Activated CD4-positive, alpha-beta T cell treated with anti-CD3 and anti-CD28 coated beads, Interleukin-2, Interleukin-4, amounts not matched to agents 100 ng/mL and 50 ng/mL, durations not matched to agents 16 hours and 8 hours (primary cell): ENCODE data around the gene CDON.

Experiments
- DNase-seq: peaks from one replicate; pipeline ENCODE4 v3.0.0-alpha.2; 2020; ENCODE audit warnings: low spot score

Gene CDON

DNA sequence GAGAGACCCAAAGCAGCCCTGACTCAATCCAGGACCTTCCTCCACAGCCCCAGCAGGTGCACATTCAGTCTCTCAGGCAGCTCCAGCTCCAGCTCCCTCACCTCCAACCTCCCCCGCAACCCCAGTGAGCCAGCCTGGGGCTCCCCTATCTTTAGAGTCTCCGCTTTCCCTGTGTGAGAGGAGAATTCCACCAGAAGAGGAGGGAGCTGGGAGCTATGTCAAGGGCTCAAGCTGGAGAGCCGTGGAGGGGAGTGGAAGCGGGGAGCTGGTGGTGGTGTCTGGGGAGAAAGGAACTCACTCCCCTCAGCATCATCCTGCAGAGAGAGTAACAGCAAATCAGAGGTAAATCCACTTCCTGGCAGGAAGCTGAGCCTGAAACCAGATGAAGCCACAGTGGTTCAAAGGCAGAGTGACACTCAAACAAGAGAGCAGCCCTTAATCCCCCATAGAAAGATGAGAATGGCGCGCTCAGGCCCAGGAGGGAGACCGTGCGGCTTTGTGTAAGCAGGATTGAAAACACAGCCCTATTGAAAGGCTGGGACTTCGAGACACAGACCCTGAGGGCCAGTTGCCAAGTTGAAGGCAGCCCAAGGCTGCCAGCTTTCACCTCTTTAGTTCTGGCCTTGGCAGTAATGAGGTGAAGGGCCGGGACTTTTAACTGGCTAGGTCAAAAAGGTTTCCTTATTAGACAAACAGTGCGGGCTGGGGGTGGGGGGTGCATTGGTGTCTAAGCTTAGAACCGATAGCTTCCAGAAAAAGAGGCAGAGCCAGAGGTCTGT is 21.4 kb upstream of the CDON start:
- peak; percentile 55 for DNase-seq

DNA sequence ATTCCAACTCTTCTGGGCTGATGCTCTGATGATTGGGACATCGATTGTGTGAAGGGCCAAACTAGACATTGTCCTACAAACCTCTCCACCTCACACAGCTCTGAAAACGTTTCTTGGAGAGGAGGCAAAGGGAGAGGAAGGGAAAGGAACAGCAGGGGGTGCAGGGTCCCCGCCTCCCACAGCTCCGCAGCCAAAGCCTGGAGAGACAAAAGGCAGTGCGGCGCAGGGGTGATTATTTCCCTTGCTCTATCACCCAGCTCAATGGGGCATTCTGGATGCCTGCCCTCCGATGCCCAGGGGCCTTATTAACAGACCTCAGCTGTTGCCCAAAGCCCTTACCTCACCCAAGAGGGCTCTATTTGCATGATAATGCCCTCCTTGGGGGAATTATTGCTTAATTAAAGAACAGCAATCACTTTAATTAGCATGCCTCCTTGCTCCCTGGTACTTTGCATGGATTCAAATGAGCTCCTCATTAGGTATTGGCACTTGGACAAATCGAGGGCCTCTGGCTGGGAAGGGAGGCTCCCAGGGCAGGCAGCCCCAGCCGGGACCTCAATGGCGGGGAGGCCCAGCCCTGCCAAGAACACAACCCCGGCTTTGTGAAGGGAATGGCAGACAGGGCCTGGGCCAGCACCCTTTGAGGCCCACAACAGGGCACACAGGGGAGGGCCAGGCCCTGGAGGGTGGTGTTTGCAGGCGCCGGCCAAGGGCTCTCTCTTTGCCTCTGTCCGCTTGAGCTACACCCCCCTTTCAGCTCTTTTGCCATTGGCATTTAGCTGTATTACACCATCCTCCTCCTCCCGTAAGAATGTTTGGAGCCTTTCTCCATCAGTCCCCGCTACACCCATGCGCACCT is 19.8 kb upstream of the CDON start:
- no peak for DNase-seq

DNA sequence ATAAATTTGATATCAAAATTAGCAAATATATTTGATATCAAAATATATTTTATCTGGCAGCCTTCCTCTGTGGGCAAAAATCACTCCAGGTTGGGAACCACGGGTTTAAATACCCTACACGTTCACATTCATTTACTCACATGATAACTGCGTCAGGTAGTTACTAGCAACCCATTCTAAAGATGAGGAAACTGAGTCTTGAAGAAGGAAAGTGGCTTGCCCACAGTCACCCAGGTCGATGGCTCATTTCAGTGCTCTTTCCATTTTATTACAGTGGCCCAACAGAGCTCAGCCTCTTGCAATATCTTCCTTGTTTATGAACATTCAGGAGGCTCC is 19.2 kb upstream of the CDON start:
- no peak for DNase-seq

DNA sequence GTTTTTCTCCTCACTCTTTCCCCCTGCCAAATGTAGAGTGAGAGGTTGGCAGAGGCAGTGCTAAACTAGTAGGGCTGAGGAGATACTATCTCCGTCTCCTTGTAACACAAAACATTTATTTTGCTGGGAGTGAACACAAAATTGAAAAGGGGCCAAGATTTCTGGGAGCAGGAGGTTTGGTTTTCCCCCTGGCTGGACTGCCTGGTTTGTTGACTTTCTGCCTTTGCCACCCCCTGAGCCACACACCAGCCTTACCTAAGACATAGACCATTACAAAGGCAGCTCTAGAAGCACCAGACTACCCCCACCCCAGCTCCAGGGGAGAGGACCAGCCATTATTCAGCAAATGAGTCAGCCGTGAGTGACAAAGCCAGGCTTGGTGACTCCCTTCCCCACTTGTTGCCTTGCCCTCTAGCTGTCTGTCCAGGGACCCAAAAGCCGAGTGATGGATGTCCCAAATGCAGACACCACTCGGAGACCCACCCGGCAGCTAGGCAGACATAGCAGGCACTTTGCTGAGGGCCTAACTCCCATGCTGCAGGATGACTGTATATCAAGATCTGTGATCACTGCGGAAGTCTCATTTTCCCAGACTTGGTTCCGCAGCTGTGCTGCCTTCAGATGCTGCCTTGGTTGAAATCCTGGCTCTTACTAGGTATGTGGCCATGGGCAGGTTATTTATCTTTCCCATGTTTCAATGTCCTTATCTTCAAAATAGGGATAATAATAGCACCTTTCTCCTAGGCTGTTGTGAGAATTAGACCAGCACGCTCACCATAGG is 17.7 kb upstream of the CDON start:
- DNase-seq: no peak

DNA sequence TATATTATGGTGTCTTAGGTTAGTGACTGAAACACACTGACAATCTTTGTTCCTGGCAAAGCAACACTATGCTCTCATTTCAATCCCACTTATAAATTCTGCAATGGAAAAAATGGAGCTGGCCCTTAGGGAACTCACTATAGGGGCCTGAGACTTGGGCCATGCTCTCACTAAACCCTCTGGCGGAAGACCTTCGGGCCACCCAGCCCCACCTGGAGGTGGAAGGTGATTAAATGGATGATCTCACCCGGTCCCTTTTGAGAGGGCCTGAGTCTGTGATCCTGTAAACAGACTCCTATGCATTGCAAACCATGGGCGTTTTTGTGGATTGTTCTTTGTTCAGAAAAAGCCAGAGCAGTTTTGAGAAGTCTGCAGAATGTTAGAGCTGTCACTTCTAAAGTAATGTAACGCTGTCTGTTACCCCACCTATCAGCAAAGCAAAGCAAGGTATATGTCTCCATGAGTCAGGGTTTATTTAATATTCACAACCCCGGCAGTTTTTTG is 17.0 kb upstream of the CDON start:
- DNase-seq: no peak

DNA sequence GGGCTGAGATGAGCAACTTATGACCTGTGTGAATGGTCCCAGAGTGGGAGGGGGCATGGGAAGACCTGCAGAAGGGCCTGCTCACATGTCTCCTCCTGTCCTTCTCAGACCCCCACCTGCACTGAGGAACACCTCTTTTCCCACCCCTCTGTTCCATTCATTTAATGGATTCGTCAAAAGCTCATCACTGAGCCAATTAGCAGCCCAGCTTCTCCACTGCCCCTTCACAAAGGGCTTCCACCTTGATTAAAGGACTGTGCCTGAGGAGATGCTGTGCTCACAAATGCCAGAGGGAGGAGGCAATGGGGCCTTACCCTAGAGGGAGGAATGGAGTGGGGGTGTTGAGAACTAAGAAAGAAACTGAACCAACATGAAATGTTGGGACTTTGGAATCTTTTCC is 14.0 kb upstream of the CDON start:
- no peak for DNase-seq

DNA sequence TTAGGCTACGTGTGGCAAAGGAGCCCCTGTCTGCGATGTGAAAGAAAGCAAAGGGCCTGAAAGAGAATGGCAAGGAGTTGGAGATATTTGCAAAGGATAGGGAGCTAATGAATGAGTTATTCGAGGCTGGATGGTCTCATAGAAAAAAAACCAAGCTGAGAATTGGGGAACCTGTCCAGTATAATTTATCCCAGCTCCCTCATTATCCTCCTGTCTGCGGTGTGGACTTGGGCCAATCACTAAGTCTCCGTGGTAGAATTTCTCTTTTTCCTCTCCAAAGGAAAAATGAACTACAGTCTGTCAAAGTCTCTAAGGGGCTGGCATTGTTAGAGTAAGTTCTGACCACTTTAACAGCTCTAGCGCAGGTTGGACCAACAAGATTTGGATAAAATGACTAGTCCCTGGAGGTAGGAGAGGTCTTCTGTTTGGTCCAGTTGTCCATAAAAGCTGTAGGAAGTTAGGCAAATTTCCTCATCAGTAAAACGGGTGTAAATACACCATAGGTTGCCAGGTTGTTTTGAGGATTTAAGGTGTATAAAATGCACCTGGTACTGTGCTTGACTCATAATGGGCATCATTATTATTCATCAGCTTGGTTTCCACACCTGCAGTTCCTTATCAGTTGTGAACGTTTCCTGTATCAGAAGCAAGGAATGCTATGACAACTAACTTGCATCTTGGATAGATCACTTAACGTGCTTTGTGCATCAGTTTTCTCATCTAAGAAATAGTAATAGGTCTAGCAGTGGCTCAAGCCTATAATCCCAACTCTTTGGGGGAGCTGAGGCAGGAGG is 10.3 kb upstream of the CDON start:
- DNase-seq: no peak

DNA sequence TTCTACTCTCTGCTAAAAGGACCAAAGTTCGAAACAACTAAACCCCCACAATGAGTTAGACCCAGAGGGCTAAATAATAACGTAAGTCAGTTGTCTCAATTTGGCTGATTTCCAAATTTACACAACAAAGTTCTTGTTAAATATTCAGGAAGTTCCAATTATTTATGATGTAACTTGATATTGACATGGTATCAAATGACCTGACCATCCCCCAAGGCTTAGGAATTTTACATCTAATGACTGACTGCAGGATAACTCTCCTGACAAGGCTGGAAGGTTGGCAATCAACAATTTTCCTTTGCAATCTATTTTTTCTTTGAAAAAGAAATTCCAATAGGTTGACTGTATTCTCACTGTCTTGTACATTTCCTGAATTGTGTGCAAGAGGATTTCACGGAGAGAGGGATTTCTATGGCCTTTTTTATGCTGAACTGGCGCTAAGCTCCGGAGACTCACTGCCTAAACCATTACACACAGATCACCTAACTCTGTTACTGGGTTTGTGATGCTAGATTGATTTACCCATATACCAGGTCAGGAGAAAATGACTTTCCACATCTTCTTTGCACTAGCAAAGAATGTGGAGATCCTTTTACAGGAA is 9.6 kb upstream of the CDON start:
- no peak for DNase-seq

DNA sequence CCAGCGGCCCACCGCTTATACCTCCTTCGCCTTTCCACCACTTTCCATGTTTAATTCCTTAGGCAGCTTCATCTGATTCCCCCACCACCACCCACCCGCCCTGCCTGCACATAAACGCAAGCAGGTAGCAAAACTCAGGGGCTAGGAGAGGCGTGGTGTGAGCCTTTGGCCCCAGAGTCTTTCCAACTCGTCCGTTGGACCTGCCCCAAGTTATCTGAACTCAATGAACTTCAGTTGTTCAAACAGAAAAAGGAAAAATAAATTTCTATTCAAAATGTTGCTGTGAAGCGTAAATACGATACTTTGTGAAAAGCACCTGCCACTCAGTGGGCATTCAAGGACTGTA is 814 bp upstream of the CDON start:
- DNase-seq: no peak

DNA sequence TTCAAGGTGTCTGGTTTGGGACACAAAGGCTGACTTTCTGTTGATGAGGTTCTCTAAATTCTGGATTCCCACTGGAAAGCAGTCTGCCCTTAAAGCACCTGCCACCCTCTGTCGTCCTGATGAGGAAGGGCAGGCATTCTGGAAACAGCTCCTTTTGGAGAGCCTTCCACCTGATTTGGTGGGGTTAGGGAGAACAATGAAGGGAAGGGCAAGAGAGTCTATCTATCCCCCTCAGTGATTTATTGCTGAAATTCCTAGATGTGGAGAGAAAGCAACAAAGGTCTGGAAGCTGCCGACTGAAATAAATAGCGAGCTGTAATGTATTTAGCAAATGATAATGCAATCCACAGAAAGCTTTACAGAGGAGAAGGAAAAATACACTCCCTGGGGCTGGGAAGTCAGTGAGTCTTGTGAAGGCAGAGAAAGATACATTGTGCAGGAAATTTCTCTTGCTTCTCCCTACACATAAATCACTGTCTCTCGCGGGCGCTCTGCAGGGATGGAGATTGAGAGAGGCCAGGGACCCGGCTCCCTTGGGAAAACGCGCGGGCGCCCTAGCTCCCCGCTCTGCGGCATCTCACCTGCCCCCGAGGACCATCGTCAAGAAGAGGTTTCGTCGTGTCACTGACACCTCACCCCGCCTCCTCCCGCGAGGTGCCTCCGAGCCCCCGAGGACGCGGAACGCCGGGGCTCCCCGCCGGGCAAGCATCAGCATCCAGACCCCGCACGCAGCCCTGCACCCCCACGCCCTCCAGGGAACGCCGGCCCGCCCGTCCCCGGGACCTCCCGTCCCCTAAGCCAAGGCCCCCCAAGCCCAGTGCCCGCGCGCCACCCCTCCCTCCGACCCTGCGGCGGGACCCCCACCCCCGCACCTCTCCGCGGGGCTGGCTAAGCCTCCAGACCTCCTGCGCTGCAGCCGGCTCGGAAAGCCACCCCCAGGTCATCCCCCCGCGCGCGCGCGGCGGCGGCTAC is 673 bp downstream of the CDON start:
- DNase-seq: no peak

DNA sequence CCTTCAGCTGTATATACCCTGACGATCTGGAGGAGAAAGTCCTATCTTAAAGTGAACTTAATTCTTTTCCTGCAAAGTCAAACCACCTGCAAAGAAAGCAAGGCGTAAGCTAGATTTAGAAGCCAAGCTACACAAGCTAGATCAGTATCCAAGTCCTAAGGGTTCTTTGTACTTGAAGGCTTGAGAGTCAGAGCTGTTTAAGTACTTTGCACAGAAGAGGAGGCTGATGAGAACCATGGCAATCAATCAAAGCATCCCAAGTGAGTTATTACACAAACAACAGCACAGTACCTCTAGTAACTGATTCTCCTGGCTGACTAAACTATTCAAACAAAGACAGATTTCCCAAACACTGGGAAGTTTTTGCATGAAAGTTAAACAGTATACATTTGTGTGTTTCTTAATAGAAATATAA is 1.9 kb downstream of the CDON start:
- DNase-seq: no peak

DNA sequence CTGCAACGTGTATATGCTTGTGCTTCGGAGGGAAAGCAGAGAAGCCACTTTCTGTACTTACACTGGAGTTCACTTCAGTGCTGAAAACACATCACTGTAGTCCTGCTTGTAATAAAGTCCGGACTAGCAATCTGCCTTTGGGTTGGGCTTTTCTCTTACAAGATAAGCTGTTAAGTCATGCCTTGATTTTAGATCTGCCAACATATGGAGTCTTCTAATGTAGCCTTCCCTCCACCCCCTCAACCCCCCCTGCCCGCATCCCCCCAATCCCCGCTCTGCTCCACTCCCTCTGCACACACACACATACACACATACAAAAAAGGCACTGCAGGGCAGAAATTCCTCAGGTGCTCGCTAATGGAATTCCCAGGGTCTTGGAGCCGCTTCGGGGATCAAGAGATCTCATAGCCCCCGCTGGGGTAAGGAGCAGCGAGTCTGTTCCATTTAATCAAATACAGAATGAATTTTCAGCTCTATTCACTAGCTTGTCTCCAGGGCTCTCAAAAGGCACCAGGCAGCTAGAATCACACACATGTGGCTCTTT is 3.4 kb downstream of the CDON start:
- no peak for DNase-seq

DNA sequence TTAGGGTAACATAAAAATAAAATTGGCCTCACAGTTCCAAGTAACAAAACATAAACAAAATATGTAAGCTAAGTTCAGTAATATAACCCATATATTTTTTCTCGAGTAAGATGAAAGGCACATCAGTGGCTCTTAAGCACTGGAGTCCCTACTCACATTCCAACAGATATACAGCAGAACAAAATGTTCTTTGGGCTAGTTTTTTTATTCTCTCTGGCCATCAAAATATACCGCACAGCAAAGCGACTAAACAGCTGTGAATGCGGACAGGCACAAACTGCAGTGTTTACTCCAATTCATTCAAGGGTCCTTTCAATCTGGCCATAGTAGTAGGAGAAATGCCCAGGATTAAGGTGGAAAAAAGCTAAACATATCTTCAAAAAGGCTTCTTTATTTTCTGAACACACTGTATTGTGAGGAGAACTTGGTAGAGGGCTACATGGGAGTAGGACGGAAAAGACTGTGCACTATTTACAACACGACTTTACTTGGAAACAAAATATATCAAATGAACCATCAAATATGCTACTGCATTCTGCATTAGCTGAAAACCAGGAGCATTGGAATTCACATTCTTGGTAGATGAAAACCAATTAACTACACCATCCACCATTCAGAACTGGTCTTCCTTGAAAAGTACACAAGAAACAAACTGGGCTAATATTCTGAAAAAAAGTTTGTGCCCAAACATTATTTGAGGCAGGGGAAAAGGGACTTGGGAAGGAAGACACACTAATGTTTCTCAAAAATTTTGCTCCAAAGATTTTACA is 4.4 kb downstream of the CDON start:
- no peak for DNase-seq

DNA sequence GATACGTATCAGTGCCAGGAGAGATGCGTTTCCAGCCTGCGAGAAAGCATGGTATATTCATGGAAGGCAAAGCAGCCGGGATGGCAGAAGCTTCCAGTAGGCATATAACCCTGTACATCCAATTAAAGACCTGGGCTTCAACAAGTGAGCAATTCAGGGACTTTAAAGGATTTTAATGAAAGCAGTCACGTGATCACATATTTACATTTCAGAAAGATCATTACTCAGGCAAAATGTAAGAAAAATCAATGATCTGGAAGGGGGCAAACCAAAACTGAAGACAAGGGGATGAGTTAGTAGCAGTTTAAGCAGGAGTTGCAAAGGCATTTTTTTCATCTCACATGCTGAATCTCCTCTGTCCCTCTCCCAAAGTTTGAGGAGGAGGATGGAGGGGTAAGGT is 7.8 kb downstream of the CDON start:
- no peak for DNase-seq

DNA sequence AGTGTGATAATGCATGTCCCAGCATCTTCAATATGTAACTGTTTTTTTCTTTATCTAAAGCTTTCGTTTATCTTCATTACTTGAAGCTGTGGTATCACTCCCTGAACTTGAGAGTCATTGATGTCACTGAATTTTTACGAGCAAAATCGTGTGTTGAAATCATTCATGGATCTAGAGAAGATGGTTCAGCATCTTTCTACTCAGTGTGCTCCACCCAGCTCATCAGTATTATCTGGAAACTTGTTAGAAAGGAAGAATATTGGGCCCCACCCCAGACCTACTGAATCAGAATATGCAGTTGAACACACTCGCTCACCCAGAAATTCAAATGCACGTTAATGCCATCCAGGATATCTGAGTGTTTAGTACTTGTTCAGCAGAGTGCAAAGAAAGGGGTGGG is 8.3 kb downstream of the CDON start:
- DNase-seq: no peak

DNA sequence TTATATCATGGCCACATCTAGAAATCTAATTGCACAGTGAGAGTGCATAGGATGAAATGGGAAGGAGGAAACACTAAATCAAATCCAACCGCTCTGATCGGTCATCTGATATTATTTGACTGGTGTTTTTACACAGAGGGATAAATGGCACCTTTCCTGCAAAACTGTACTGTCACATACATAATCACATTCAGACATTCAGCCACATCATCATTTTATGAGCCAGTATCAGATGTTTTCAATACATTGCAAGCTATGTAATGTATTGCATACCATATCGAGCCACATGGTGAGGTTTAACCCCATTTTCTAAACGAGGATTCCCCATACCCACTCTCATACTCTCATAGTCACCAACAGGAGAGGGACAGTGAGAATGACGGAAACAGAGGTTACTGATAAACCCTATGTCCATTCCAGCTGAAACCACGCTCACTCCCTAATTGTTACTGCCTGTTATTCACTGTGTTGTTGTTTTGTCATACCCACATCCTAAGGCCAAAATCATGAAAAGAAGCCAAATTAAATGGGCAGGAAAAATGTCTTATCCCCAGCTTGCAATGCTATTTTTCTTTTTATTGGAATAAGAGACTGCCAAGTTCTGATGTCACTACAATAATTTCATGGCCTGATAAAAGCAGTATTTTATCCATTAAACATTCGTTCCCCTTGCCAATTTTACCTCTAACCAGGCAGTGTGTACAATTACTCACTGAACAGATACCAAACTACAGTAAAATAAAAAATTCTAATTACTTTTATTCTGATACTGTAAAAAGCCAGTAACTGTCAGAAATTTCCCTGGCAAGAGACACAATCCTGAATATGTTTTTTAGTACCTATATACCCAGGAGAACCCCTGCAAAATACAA is 9.0 kb downstream of the CDON start:
- DNase-seq: no peak

DNA sequence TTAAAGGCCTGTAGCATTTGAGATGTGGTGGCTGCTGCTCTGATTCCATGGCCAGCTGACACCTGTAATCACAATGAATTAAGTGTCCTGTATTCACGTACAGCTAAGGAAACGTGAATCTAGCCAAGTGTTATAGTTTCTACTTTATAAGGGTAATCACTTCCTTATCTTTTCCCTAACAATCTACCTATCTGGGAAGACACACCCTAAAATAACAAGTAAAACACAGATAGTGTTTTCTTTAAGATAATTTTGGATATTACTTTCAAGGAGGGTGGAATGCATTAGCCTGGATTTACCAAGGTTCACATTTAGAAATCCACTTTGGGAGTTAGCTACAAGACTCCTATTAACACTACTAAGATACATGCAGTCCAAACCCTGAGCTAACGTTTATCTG is 11.5 kb downstream of the CDON start:
- no peak for DNase-seq

DNA sequence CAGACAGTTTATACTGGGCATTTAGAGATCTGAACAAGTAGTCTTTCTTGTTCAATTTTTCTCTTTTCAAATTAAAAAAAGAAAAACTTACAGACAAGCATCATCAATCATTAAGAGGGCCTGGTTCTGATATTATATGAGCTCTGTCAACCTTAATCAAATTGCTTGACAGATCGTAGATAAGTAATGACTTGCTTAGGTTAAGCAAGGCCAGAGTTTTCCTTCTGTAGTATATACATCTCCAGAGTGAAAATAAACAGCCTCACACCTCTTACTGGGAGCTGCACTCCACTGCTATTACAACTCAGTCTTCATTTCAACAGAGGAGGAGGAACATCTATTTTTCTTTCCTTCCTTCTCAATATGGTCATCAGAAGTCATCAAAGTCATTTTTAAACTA is 13.5 kb downstream of the CDON start:
- DNase-seq: no peak
